HG02642 (cell line): Measurements from ENCODE around the gene AKAP14.
"Not testable (repeated sequence)": the region's sequence is repeated elsewhere in the genome, so short reads cannot be mapped to it uniquely, and the experiment has no call there.

Experiments used
- ATAC-seq: cut with Tn5 transposase; IDR thresholded peaks from one replicate; pipeline ENCODE4 v1.9.1; 2021; ENCODE audit warnings: mild to moderate bottlenecking; ENCODE audit not compliant: unreplicated experiment, poor library complexity

Gene AKAP14

DNA sequence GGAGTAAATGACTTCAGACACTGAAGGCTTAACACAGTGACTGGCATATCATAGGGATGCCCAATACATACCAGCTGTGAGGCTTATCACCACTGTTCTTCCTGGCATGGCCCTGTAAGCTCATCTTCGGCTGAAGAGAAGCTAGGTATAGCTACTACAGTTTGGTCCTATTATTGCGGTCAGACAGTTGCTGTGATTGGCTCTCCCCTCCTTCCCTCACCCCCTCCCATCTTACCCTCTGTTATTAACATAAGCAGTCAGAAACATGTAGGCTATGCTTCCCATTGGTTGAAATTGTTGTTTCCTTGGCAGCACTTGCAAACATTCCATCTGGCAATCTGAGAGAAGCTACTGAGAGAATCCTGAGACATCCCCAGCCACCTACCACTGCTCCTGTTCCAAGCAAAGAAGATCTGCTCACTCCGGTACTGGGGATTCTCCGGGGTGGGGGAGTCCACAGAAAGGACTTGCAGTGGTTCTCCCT, at the start of gene AKAP14:
AKAP14 (plus strand) TSS at position 51 of the 484 bp plus-strand sequence. CDS start 7,331 bp downstream, outside the sequence.
- no peak for ATAC-seq

DNA sequence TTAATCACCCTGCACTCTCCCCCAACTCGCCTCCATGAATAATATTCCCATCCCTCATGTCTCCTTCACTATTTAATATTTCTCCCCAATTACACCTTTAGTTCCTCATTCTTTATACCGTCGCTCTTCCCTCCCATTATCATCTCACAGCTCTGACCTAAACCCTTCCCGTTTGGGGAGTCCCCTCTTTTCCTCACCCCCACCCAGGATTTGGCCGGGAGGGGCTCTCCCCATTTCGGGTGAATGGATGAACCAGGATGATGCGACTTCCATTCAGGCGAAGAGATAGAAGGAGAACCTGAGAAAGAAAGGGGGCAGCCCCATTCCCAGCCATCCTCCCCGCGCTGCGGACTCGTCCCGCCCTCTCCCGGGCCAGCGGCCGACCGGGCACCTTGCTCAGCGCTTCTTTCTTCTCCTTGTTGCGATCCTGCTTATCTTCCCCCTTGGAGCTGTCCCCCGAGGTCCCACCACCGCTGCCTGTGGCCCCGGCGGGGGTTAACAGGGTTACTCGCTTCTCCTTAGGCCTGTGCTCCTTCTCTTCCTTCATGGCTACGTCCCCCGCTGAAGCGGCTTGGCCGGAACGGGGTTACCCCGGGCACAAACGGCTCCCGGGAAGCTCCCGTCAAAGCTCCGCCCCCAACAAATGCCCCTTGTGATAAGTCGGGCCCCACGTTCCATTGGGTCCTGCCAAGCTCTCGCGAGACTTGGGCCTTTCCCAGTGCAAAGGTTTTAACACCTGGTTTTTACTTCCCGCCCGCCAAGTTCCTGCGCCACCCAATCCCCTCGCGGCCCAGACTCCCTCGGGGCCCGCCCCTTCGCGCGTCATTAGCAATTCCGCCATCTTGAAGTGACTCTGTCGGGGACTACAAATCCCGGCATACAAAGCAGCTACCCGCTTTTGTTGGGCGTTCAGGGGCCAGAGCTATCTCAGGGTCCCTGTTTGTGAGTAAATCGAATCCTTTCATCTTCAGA, 43.0 kb upstream of the AKAP14 start, which contains the start of gene UPF3B:
UPF3B (minus strand) TSS at position 582 of the 972 bp plus-strand sequence; CDS start at position 547, 35 bp downstream.
- ATAC-seq, result peak; percentile 98

DNA sequence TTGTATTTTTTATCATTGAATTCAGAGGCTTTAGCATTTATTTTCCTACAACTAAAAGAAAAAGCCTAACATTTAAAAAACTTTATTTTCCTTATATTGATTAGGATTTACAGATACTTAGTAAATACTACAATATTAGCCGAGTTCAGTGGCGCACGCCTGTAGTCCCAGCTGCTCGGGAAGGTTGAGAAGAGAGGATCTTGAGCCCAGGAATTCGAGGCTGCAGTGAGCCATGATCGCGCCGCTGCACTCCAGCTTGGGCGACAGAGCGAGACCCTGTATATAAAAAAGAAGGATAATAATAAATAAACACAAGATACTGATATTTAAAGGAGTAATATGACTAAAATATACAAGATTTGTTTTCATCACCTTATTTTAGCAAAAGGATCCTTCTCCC, 42.2 kb upstream of the AKAP14 start:
- no peak for ATAC-seq

DNA sequence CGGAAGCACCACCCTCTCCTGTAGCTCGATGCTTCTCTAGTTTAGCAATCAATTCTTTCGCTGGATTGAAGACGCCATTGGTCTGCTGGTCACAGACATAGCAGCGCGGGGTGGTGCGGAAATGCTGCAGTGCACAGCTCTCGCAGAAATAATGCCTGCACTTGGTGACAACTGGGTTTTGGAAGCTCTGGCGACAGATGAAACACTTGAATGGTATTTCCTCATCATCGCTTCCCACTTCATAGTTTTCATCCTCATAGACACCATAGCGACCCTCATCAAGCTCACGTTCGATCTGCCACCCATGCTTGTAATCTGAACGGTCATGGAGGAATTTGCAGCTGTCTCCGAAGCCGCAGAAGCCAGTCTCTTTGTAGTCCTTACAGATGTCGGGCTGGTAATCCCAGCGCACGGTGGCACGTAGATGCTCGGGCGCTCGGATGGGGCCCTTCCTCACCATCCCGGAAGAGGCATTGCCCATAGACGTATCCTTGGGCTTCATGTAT, 25.0 kb upstream of the AKAP14 start:
- ATAC-seq, result peak; percentile 16

DNA sequence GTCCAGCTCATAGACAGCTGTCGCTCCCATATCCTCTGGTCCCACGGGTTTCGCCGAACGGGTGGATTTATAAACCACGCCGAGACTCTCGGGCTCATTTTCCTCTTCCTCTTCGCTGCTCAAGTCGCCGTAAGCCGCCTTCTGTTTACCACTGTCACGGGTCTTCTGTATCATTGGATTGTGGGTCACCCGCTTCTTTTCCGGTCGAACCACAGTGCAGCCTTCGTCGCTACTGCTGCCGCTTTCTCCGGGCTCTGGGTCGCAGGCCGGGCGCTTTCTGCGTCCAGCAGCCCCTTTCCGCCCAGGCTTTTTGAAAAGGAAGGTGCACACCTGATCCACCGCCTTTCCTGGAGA, 24.5 kb upstream of the AKAP14 start:
- peak; percentile 41 for ATAC-seq

DNA sequence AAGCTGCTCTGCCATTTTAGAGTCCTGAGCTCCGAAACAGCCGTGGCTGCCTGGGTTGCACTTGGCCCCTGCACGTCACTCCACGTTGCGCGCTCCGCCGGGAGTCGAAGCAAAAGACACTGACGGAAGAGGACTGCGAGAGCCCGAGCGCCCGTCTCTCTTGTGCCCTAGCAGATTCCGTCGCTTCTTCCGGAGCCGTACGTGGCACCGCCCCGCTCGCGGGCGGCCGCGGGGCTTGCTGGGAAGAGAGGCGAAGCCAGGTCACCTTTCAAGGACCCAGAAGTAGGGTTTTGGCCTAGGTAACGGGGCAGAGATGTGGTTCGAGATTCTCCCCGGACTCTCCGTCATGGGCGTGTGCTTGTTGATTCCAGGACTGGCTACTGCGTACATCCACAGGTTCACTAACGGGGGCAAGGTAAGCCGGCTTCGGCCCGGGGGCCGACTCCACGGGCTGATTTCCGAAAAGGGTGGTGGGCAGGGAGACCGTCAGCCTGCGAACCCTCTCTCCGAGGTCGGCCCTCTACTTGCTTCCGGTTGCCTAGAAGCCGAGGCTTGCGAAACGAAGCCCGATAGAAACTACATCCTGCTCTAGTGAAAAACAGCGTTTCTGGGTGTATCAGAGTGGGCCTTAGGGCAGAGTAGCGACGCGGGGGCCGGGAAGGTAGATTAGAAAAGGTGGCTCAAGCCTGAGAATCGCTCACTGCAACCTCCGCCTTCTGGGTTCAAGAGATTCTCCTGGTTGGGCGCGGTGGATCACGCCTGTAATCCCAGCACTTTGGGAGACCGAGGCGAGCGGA, 23.9 kb upstream of the AKAP14 start, which contains the start of the genes NDUFA1 and RNF113A:
NDUFA1 (plus strand) TSS at position 234 of the 797 bp plus-strand sequence; CDS start at position 314, 80 bp downstream.
RNF113A (minus strand) TSS at position 135 of the 797 bp plus-strand sequence; CDS start at position 15, 120 bp downstream.
- peak; percentile 94 for ATAC-seq

DNA sequence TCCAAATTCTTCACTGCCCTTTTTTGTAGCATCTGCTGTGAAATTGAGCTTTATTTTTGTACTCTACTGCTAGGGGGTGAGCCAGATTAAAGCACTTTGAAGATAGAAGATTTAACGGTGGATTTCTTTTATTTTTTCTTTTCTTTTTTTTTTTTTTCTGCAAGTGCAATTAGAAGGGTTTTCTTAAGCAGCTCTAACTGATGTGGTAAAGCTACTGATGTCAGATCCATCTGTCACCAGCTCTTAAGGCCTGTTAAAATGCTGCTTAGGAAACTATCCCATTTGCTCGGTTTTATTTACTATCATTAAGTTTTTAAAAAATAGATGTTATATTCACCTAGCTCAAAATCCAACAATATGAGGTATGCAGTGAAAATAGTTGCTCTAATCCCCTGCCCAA, 17.0 kb upstream of the AKAP14 start:
- ATAC-seq, result no peak

DNA sequence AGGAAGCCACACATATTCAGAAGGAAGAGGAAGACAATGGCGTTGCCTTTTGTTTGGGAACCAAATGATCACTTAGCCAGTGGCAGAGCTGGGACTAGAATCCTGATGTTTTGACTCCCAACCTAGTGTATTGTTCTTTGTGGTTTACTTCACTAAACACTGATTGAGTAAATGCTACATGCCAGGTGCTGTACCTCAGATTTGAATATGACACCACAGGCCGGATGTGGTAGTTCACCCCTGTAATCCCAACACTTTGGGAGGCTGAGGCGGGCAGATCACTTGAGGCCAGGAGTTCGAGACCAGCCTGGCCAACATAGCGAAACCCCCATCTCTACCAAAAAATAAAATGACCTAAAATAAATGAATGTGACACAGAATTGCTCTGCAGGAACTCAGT, 15.6 kb upstream of the AKAP14 start:
- no peak for ATAC-seq

DNA sequence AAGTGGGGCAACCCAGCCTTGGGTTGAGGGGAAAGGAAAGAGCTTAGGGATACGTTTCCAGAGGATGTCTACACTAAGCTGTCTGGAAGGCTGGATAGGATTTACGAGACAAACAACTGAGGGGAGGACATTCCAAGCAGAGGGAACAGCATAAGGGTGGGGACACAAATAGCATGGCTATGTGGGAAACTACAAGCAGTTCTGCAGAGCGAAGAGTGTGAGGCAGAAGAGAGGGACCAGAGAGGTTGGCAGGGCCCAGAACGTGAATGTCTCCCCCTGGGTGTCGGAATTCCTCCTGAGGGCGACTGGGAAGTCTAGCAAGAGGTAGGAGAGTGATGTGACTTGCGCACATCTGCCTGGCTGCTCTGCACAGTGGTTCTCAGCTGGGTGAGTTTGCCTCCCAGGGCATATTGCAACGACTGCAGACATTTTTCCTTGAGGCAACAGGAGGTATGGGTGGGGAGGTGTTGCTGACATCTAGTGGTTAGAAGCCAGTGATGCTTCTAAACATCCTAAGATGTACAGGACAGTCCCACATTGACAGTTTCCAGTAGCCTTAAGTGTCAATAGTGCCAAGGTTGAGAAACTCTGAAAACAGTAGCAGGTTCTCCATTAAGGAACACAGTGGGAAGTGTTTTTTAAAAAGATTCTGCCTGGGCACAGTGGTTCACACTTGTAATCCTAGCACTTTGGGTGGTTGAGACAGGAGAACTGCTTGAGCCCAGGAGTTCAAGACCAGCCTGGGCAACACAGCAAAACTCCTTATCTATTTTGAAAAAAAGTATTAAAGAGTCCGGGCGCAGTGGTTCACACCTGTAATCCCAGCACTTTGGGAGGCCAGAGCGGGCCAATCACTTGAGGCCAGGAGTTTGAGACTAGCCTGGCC, 14.9 kb upstream of the AKAP14 start:
- peak; percentile 71 for ATAC-seq

DNA sequence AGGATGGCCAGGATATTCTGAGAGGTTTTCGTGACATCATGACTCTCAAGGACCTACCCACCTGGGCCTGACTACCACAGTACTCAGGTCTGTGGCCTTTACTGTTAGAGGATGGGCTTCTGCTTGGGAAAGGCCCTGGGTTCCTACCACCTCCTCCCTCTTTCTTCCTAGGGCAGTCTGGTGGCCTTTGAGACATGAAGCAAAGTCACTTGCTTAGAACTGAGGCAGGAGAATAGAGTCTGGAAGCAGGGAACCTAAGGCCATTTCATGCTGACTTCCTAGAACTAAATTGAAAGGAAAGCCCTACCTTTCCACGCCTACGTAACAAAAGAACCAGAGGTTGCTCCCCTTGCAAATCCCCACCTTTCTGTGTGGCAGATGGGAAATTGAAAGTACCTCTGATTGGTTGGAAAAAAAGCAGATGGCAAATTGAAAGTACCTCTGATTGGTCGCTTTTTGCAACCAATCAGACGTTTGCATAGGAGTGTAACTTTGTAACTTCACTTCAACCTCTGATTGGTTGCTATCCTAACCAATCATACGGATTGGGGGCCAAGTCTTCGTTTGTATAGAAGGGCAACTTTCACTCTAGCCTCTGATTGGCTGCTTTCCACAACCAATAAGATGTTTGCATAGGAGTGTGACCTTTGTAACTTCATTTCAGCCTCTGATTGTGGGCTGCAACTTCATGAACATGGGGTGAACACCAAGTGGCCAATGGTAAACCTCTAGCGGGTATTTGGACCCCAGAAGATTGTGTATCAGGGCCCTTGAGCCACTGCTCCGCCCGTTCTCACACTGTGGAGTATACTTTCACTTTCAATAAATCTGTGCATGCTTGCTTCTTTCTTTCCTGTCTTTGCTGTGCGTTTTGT, 9.9 kb upstream of the AKAP14 start:
- no peak for ATAC-seq

DNA sequence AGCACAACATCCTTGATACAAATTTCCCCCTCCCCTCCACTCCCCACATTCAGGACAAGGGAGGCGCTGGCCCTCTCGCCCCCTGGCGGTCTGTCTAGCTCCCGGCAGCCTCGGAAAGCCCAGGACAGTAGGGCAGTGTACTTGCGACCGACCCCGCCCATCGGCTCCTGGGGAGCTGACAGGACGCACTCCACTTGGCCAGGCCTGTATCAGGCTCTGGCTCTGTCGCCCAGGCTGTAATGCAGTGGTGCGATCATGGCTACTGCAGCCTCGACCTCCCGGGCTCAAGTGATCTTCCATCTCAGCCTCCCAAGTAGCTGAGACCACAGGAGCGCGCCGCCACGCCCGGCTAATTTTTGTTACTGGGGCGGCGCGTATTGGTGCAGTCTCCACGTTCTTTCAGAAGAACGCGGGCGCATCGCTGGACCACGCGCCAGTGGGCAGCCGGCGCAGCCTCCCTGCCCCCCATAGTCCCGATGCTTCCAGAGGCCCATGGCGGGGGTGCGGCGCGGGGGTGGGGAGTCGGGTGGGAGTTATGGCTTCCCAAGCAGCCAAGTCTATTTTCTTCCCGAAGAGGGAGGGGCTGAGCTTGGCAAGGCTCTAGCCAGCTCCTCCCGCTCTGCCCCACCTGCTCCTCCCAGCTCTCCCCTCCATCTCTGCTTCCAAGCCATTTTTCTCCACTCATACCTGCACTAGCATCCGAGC, 7.8 kb upstream of the AKAP14 start:
- ATAC-seq, result peak; percentile 92

DNA sequence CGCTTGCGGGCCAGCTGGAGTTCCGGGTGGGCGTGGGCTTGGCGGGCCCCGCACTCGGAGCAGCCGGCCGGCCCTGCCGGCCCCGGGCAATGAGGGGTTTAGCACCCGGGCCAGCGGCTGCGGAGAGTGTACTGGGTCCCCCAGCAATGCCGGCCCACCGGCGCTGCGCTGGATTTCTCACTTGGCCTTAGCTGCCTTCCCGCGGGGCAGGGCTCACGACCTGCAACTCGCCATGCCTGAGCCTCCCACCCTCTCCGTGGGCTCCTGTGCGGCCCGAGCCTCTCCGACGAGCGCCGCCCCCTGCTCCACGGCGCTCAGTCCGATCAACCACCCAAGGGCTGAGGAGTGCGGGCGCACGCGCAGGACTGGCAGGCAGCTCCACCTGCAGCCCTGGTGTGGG, 5.1 kb upstream of the AKAP14 start:
- ATAC-seq, result not testable (repeated sequence)

DNA sequence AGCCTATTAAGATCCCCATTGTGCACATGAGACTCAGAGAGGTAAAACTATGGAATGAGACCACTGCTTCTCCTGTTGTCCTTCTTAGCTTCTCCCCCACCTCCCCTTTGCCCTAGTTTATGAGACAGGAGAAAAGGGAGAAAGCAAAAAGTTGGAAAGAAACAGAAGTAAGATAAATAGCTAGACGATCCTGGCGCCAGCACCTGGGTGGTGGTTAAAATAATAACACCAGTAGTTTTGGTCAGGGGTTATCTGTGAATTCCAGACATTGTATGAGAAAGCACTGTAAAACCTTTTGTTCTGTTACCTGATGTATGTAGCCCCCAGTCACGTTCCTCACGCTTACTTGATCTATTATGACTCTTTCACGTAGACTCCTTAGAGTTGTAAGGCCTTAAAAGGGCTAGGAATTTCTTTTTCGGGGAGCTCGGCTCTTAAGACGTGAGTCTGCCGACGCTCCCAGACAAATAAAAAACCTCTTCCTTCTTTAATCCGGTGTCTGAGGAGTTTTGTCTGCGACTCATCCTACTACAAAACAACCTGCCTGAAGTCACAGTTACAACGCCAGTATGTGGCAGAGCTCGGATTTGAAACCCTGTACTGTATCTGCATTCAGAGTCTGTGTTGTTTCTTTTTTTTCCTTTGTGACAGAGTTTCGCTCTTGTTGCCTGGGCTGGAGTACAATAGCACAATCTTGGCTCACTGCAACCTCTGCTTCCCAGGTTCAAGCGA, 3.6 kb upstream of the AKAP14 start:
- ATAC-seq, result not testable (repeated sequence)

DNA sequence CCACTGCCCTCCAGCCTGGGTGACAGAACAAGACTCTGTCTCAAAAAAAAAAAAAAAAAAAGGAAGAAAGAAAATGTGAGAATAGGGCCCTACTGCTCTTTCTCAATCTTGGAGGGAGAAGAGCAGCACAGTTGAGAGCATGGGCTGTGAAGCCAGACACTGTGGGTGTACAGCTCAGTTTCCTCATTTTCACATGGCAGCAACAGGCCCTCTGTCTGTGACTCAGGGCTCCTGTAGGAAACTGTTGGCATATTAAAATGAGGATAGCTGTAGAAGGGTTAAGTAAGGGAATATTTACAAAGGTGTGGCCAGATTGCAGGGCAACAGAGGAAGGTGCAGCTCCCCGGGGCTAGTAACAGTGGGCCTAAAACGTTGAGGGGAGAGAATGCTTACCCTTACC, 3.4 kb downstream of the AKAP14 start:
- ATAC-seq, result no peak

DNA sequence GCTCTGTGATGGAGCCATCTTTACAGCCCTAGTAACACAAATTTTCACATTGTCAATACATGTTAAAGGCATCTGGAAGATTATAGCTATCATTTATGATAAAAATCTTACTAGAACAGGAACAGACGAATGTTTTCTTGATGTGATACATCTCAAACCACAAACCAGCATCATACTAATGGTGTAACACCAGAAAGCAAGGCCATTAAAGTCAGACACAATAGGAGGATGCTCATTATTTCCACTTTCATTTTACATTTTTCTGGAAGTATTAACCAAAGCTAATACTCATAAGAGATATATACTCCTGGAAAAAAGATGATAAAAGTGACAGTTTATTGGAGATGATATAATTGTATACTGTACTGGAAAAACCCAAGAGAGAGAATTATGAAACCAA, 5.3 kb downstream of the AKAP14 start:
- ATAC-seq, result no peak

DNA sequence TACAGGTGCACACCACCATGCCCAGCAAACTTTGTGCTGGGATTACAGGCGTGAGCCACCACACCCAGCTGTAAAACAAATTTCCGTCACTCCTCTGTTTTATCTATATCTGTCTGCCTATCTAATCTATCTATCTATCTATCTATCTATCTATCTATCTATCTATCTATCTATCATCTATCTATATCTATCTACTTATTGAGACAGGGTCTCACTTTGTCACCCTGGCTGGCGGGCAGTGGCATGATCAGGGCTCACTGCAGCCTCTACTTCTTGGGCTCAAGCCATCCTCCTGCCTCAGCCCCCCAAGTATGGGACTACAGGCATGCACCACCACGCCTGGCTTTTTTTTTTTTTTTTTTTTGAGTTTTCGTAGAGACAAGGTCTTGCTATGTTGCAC, 20.6 kb downstream of the AKAP14 start:
- ATAC-seq, result no peak

DNA sequence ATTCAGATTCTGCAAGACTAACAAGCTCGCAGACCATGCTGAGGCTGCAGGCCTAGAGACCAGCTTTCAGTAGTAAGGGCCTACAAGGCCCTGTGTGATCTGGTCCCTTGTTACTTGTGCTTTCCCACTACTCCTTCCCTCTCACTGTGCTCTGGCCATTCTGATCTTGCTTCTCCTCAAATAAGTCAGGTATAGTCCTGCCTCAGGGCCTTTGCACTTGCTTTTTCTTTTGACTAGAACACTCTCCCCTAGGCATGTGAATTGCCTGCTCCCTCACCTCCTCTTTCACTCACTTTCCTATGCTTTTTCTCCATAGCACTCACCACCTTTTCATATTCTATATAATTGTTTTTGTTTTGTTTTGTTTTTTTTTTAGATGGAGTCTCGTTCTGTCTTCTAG, 22.2 kb downstream of the AKAP14 start:
- no peak for ATAC-seq
